Astrocyte of the cerebellum (primary cell): Measurements from ENCODE around the gene SCN9A.

Experiments used
- DNase-seq: peaks from one replicate; pipeline ENCODE4 v3.0.0-alpha.2; 2011; ENCODE audit warnings: low read depth
- H3K4me3 ChIP-seq: 2 replicates; pipeline ENCODE4 v1.5.1; 2011; ENCODE audit warnings: mild to moderate bottlenecking, low read depth, low read length, moderate library complexity
- CTCF ChIP-seq: IDR thresholded peaks from 2 replicates; pipeline ENCODE4 v1.5.1; 2012; ENCODE audit warnings: low read length, low read depth, moderate library complexity, mild to moderate bottlenecking; ENCODE audit errors: missing control alignments
- in situ Hi-C: cut with HindIII; loops from 2 replicates; pipeline ENCODE4 v1.10.0; 2017; ENCODE audit warnings: low sequenced_read_pairs

SCN9A gene

GRCh38 chr2:166393008-166393407, 17.3 kb upstream of the SCN9A start:
- in situ Hi-C loops: loop anchor here (25.0 kb wide), 1 partner anchor 206 kb away; no protein-coding TSS in a partner anchor
- H3K4me3 ChIP-seq: no peak overlapping the region
- no peak for TF ChIP-seq CTCF
- DNase-seq: no peak

GRCh38 chr2:166388481-166389070, 12.8 kb upstream of the SCN9A start:
- no peak for TF ChIP-seq CTCF
- H3K4me3 ChIP-seq: no peak overlapping the region
- no peak for DNase-seq
- in situ Hi-C loops: loop anchor here (25.0 kb wide), 1 partner anchor 201 kb away; no protein-coding TSS in a partner anchor

- DNase-seq: no peak
- no peak overlapping the region for H3K4me3 ChIP-seq
- no peak for TF ChIP-seq CTCF
- in situ Hi-C loops: loop anchor here (25.0 kb wide), 1 partner anchor 198 kb away; no protein-coding TSS in a partner anchor
These were observed 9.6 kb upstream of the SCN9A start for GRCh38 chr2:166385313-166385712.

GRCh38 chr2:166384774-166385173, 9.0 kb upstream of the SCN9A start:
- peak; percentile 47 for DNase-seq
- peak; percentile 23 for TF ChIP-seq CTCF
- no peak overlapping the region for H3K4me3 ChIP-seq
- in situ Hi-C loops: loop anchor here (25.0 kb wide), 1 partner anchor 197 kb away; no protein-coding TSS in a partner anchor

- no peak for DNase-seq
- in situ Hi-C loops: loop anchor here (25.0 kb wide), 1 partner anchor 195 kb away; no protein-coding TSS in a partner anchor
- no peak for TF ChIP-seq CTCF
- no peak overlapping the region for H3K4me3 ChIP-seq
These were observed 6.7 kb upstream of the SCN9A start for GRCh38 chr2:166382448-166382847.

GRCh38 chr2:166380615-166381014, 4.9 kb upstream of the SCN9A start:
- in situ Hi-C loops: loop anchor here (25.0 kb wide), 1 partner anchor 193 kb away; no protein-coding TSS in a partner anchor
- DNase-seq: no peak
- TF ChIP-seq CTCF: no peak
- no peak overlapping the region for H3K4me3 ChIP-seq
